Activated T-cell treated with anti-CD3 and anti-CD28 coated beads for 1 hour (primary cell): ENCODE results near the gene LDLRAD4.

Experiments used
- DNase-seq: peaks from one replicate; pipeline ENCODE4 v3.0.0-alpha.2; 2020; ENCODE audit warnings: low read depth

Gene LDLRAD4

GRCh38 chr18:13218368-13218991 is at the start of gene LDLRAD4:
TSS of gene LDLRAD4 (plus strand) at chr18:13218760.
- DNase-seq: peak; percentile 36

GRCh38 chr18:13173578-13174145 is 44.9 kb upstream of the LDLRAD4 start:
- DNase-seq: no peak

- DNase-seq: no peak
These were observed 43.3 kb upstream of the LDLRAD4 start for GRCh38 chr18:13175266-13175665.

GRCh38 chr18:13175754-13176210 is 42.8 kb upstream of the LDLRAD4 start:
- DNase-seq: no peak

GRCh38 chr18:13176847-13177246 is 41.7 kb upstream of the LDLRAD4 start:
- no peak for DNase-seq

GRCh38 chr18:13178197-13178596 is 40.4 kb upstream of the LDLRAD4 start:
- no peak for DNase-seq

- no peak for DNase-seq
These were observed 39.6 kb upstream of the LDLRAD4 start for GRCh38 chr18:13178976-13179375.

GRCh38 chr18:13179566-13180113 is 38.9 kb upstream of the LDLRAD4 start:
- DNase-seq: no peak

- DNase-seq: no peak
These were observed 37.8 kb upstream of the LDLRAD4 start for GRCh38 chr18:13180614-13181375.

- no peak for DNase-seq
These were observed 36.8 kb upstream of the LDLRAD4 start for GRCh38 chr18:13181765-13182164.

- no peak for DNase-seq
These were observed 35.2 kb upstream of the LDLRAD4 start for GRCh38 chr18:13183359-13183758.

- DNase-seq: no peak
These were observed 34.8 kb upstream of the LDLRAD4 start for GRCh38 chr18:13183790-13184189.

GRCh38 chr18:13184396-13184795 is 34.2 kb upstream of the LDLRAD4 start:
- DNase-seq: no peak

GRCh38 chr18:13185675-13186198 is 32.8 kb upstream of the LDLRAD4 start:
- no peak for DNase-seq

GRCh38 chr18:13186687-13187086 is 31.9 kb upstream of the LDLRAD4 start:
- DNase-seq: no peak

- no peak for DNase-seq
These were observed 31.1 kb upstream of the LDLRAD4 start for GRCh38 chr18:13187498-13187897.

- no peak for DNase-seq
These were observed 27.5 kb upstream of the LDLRAD4 start for GRCh38 chr18:13191031-13191430.

GRCh38 chr18:13191779-13192178 is 26.8 kb upstream of the LDLRAD4 start:
- DNase-seq: no peak

- no peak for DNase-seq
These were observed 25.6 kb upstream of the LDLRAD4 start for GRCh38 chr18:13192970-13193369.

- DNase-seq: no peak
These were observed 24.3 kb upstream of the LDLRAD4 start for GRCh38 chr18:13194239-13194638.

GRCh38 chr18:13198701-13199100 is 19.9 kb upstream of the LDLRAD4 start:
- no peak for DNase-seq

- no peak for DNase-seq
These were observed 19.4 kb upstream of the LDLRAD4 start for GRCh38 chr18:13199169-13199568.

- no peak for DNase-seq
These were observed 17.3 kb upstream of the LDLRAD4 start for GRCh38 chr18:13201292-13201691.
